Caco-2 (cell line): ENCODE measurements around the gene GAL3ST3. TPM values are rescaled to one million over a fixed set of nuclear protein-coding genes. Genes with fewer than 3 reads are reported as not detected.

Experiments used
- BruUV-seq: library from RNA; stranded (reverse); fragments of 400-500 nt; replicated peaks from 2 replicates; lab custom pipeline; 2021; lab: Mats Ljungman, UMichigan
- CTCF ChIA-PET: fragments of 300-600 bp; sonication (Branson Sonifier 250); formaldehyde crosslinking; loops from one replicate; lab custom pipeline; 2022; ENCODE audit warnings: antibody characterized with exemption; lab: Charles Lee
- POLR2A ChIA-PET: fragments of 300-600 bp; sonication (Branson Sonifier 250); formaldehyde crosslinking; loops from one replicate; lab custom pipeline; 2022; ENCODE audit warnings: antibody characterized with exemption; lab: Charles Lee
- DNase-seq, 2 experiments: peaks; one replicate each; pipeline versions ENCODE4 v3.0.0 to v3.0.0-alpha.2; 2020 to 2022
- H3K27me3 ChIP-seq: replicated peaks from 2 replicates; pipeline ENCODE4 v1.6.0; 2011; ENCODE audit warnings: low read length; ENCODE audit not compliant: control insufficient read depth, insufficient read depth
- H3K36me3 ChIP-seq: 2 replicates; pipeline ENCODE4 v1.5.1; 2011; ENCODE audit warnings: low read length; ENCODE audit not compliant: control insufficient read depth, insufficient read depth
- H3K4me1 ChIP-seq: fragments of 250-450 bp; sonication (Bioruptor Pico); 2 replicates; pipeline ENCODE4 v1.5.1; 2020; ENCODE audit warnings: mild to moderate bottlenecking
- H3K4me3 ChIP-seq: 2 replicates; pipeline ENCODE4 v1.5.1; 2011; ENCODE audit warnings: low read depth, mild to moderate bottlenecking, control low read depth, low read length
- H3K9me3 ChIP-seq: fragments of 250-450 bp; sonication (Bioruptor Pico); 2 replicates; pipeline ENCODE4 v1.5.1; 2020; ENCODE audit warnings: mild to moderate bottlenecking, moderate library complexity
- H3K27ac Mint-ChIP-seq: one replicate; pipeline ENCODE4 v1.8.0; 2022; ENCODE audit warnings: mixed read lengths; ENCODE audit not compliant: unreplicated experiment
- H3K27me3 Mint-ChIP-seq: one replicate; pipeline ENCODE4 v1.8.0; 2022; ENCODE audit warnings: mixed read lengths; ENCODE audit not compliant: insufficient read depth, unreplicated experiment
- H3K36me3 Mint-ChIP-seq: one replicate; pipeline ENCODE4 v1.8.0; 2022; ENCODE audit warnings: mild to moderate bottlenecking, mixed read lengths; ENCODE audit not compliant: insufficient read depth, unreplicated experiment
- H3K4me1 Mint-ChIP-seq: one replicate; pipeline ENCODE4 v1.8.0; 2022; ENCODE audit warnings: low read depth, mixed read lengths; ENCODE audit not compliant: unreplicated experiment
- H3K4me3 Mint-ChIP-seq: one replicate; pipeline ENCODE4 v1.8.0; 2022; ENCODE audit warnings: mild to moderate bottlenecking, moderate library complexity, mixed read lengths; ENCODE audit not compliant: unreplicated experiment
- H3K9me3 Mint-ChIP-seq: one replicate; pipeline ENCODE4 v1.8.0; 2022; ENCODE audit warnings: mixed read lengths; ENCODE audit not compliant: unreplicated experiment
- CTCF ChIP-seq, 2 experiments: fragments of 200-600 bp in 1 of 2; IDR thresholded peaks; 1 replicate in 1 of 2; 2 replicates in 1 of 2; pipeline versions ENCODE4 v1.5.1 to v1.8.0; 2011 to 2022; ENCODE audit warnings: antibody characterized with exemption in 1 of 2, control low read depth in 1 of 2, inconsistent platforms in 1 of 2, low read depth in 1 of 2, low read length in 1 of 2, mild to moderate bottlenecking in 1 of 2, moderate library complexity in 1 of 2; ENCODE audit not compliant: insufficient read depth in 1 of 2, severe bottlenecking in 1 of 2, unreplicated experiment in 1 of 2
- intact Hi-C: fragments of 100-400 bp; cut with micrococcal nuclease; formaldehyde crosslinking; loops from one replicate; pipeline ENCODE4 v1.10.0; 2022; ENCODE audit not compliant: unreplicated experiment
- total RNA-seq: library from RNA; stranded (reverse); gene quantifications from 2 replicates; pipeline ENCODE4 v1.2.3, GENCODE V29; 2022

The GAL3ST3 gene
- total RNA-seq, 1 experiment from 2014 or later, result not detected

- no TSS peak for BruUV-seq
- H3K27ac Mint-ChIP-seq, result no peak overlapping the region
- Histone ChIP-seq H3K27me3 (no peaks in the 10 kb centered on the region), H3K4me3 (no peak overlapping the region), H3K36me3 (no peaks in the 10 kb centered on the region), H3K9me3 (no peaks in the 10 kb centered on the region), H3K4me1 (peaks cover 16% of the 10 kb centered on the region)
- ChIA-PET CTCF (no interaction called here), POLR2A (no interaction called here)
- H3K36me3 Mint-ChIP-seq, result no peaks in the 10 kb centered on the region
- H3K9me3 Mint-ChIP-seq, result no peaks in the 10 kb centered on the region
- H3K4me3 Mint-ChIP-seq, result no peak overlapping the region
- intact Hi-C loops, result no loop called here
- H3K27me3 Mint-ChIP-seq, result no peaks in the 10 kb centered on the region
- no peak for DNase-seq
- H3K4me1 Mint-ChIP-seq, result no peaks in the 10 kb centered on the region
- TF ChIP-seq CTCF (IDR thresholded peaks at IDR 0.05; ENCODE audit: insufficient read depth in 1 of 2, low read depth in 1 of 2, low read length in 1 of 2, severe bottlenecking in 1 of 2, unreplicated experiment in 1 of 2), result no peak
These were observed 32.2 kb downstream of the GAL3ST3 start for GRCh38 chr11:66016793-66017177.

DNA sequence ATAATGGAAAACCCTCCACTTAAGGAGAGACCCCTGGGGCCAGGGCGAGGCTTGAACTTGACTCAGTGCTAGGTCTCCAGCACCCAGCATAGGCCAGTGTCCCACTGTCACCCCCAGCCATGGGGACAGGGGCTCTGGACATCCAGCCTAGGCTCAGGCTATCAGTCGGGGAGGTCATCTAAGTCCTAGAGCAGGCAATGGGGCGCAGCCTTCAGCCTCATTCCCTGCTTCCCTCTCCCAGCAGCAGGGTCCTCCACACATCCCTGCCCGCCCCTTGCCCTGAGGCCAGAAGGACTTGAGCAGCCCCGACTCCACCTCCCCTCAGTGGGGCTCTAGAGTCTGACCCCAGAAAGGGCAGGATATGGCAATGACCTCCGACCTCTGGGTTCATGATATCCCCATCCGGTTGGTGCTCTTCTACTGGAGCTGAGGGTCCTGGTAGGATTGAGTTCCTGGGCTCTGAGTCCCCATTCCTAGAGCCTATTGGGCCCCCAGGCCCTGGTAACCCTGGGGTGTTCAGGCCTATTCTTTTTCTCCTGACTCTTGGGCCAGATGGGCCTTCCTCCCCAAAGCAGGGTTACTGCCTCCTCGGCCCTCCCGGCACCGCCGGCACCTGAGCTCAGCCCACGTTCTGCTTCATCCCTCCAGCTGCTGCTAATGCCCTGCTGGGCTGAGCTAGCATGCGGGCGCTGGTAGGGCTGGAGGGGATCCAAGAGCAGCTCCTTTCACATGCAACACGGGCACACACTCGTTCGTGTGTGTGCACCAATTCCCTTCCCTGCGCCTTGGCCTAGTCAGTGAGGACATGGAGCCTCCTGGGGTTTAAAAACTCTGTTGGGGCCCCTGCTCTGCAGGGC, 32.8 kb downstream of the GAL3ST3 start:
- Mint-ChIP-seq H3K27me3 (no peaks in the 10 kb centered on the region), H3K36me3 (no peaks in the 10 kb centered on the region), H3K4me3 (no peak overlapping the region), H3K9me3 (no peaks in the 10 kb centered on the region), H3K27ac (no peak overlapping the region), H3K4me1 (no peaks in the 10 kb centered on the region)
- no peaks in the 10 kb centered on the region for H3K27me3 ChIP-seq
- ChIA-PET POLR2A (no interaction called here), CTCF (no interaction called here)
- DNase-seq, result no peak
- intact Hi-C loops, result no loop called here
- TF ChIP-seq CTCF (IDR thresholded peaks at IDR 0.05; ENCODE audit: insufficient read depth in 1 of 2, low read depth in 1 of 2, low read length in 1 of 2, severe bottlenecking in 1 of 2, unreplicated experiment in 1 of 2), result no peak
- BruUV-seq, result no TSS peak
- no peaks in the 10 kb centered on the region for H3K9me3 ChIP-seq
- no peaks in the 10 kb centered on the region for H3K36me3 ChIP-seq
- H3K4me3 ChIP-seq, result no peak overlapping the region
- peaks cover 21% of the 10 kb centered on the region for H3K4me1 ChIP-seq

GRCh38 chr11:66015454-66015881, 33.5 kb downstream of the GAL3ST3 start:
- H3K4me1 ChIP-seq, result peaks cover 21% of the 10 kb centered on the region

More at GRCh38 chr11:66015454-66015881, 33.5 kb downstream of the GAL3ST3 start:
- Mint-ChIP-seq H3K9me3 (no peaks in the 10 kb centered on the region), H3K36me3 (peaks cover 2% of the 10 kb centered on the region), H3K27me3 (no peaks in the 10 kb centered on the region), H3K4me1 (peaks cover 1% of the 10 kb centered on the region), H3K27ac (no peak overlapping the region), H3K4me3 (no peak overlapping the region)
- no peak for TF ChIP-seq CTCF (IDR thresholded peaks at IDR 0.05; ENCODE audit: insufficient read depth in 1 of 2, low read depth in 1 of 2, low read length in 1 of 2, severe bottlenecking in 1 of 2, unreplicated experiment in 1 of 2)
- ChIA-PET CTCF (no interaction called here), POLR2A (no interaction called here)
- no TSS peak for BruUV-seq
- Histone ChIP-seq H3K9me3 (no peaks in the 10 kb centered on the region), H3K36me3 (no peaks in the 10 kb centered on the region), H3K4me3 (no peak overlapping the region), H3K27me3 (no peaks in the 10 kb centered on the region)
- intact Hi-C loops, result no loop called here
- no peak for DNase-seq
